NCI-H460 (cell line): ENCODE measurements around the gene ACSL4. TPM values are rescaled to one million over a fixed set of nuclear protein-coding genes. Genes with fewer than 3 reads are reported as not detected.
"Not testable (repeated sequence)": the region's sequence is repeated elsewhere in the genome, so short reads cannot be mapped to it uniquely, and the experiment has no call there.

Source experiments
- DNase-seq: peaks from one replicate; pipeline ENCODE4 v3.0.0-alpha.2; 2016; ENCODE audit warnings: low read depth; ENCODE audit errors: extremely low read depth
- total RNA-seq: library from RNA; depleted of rRNA; stranded (reverse); fragments of >200 nt; shearing (Covaris generic); gene quantifications from 2 replicates; pipeline ENCODE4 v1.2.3, GENCODE V29; 2014

ACSL4 gene
- total RNA-seq, 1 experiment from 2014 or later, result 64.4 TPM

- DNase-seq, result no peak
These were observed 53.2 kb downstream of the ACSL4 start for GRCh38 chrX:109679820-109680219.

DNA sequence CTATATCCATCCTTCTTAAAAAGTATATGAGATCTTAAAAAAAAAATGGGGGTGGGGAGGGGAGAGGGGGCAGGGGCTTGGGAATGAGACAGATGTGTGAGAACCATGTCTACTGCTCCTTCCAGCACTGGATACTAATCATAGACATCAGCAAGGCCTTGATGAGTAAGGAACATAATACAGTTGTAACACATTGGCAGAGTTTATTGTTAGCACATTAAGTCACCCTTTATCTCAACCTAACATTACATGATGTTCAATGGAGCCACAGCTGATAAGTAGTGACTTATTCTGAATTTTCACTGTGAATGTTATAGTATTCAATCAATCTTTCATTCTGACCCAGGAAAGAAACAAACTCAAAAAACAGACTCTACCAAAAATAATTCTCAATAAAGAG is 60.8 kb downstream of the ACSL4 start:
- no peak for DNase-seq

DNA sequence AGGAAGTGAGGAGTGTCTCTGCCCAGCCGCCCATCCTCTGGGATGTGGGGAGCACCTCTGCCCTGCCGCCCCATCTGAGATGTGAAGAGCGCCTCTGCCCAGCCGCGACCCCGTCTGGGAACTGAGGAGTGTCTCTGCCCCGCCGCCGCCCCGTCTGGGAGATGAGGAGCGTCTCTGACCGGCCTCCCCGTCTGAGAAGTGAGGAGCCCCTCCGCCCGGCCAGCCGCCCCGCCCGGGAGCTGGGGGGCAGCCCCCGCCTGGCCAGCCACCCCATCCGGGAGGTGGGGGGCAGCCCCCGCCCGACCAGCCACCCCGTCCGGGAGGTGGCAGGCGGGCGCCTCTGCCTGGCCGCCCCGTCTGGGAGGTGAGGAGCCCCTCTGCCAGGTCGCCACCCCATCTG is 61.9 kb downstream of the ACSL4 start:
- not testable (repeated sequence) for DNase-seq

DNA sequence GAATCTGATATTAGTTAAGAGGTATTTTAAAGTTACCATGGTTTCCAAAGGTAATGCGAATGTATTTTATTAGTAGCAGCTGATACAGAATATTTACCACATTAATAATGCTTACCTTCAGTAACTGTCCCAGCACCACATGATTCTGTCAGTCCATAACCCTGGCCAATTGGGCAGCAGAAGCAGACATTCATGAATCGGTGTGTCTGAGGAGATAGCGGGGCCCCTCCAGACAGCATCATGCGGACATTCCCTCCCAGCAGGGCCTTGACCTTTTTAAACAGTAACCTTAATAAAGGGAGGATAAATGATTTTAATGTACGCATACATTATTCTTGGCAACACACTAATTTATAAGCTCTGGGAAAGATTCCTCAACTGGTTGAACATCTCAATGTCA is 65.1 kb downstream of the ACSL4 start:
- no peak for DNase-seq

- no peak for DNase-seq
These were observed 72.5 kb downstream of the ACSL4 start for GRCh38 chrX:109660435-109661143.

- no peak for DNase-seq
These were observed 74.7 kb downstream of the ACSL4 start for GRCh38 chrX:109658391-109658790.

DNA sequence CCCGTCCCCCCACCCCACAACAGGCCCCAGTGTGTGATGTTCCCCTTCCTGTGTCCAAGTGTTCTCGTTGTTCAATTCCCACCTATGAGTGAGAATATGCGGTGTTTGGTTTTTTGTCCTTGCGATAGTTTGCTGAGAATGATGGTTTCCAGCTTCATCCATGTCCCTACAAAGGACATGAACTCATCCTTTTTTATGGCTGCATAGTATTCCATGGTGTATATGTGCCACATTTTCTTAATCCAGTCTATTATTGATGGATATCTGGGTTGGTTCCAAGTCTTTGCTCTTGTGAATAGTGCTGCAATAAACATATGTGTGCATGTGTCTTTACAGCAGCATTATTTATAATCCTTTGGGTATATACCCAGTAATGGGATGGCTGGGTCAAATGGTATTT is 75.7 kb downstream of the ACSL4 start:
- not testable (repeated sequence) for DNase-seq

DNA sequence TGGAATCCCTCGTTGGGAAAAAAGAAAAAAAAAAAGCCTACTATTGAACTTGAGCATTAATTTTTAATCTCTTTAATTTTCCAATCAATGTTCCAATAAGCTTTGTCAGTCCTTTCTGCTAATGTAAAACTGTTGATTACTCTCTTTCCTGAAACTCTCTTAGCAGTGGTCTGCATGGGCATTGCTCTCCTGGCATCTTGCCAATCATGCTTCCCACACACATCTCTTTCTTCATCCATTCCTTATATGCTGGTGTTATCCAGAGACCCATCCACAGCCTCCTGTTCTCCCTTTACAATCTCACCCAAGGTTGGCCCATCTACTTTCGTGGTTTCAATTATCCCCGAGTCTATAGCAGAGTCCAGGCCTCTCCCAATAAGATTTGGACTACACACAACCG is 76.3 kb downstream of the ACSL4 start:
- no peak for DNase-seq

- DNase-seq, result no peak
These were observed 77.4 kb downstream of the ACSL4 start for GRCh38 chrX:109655502-109656201.

DNA sequence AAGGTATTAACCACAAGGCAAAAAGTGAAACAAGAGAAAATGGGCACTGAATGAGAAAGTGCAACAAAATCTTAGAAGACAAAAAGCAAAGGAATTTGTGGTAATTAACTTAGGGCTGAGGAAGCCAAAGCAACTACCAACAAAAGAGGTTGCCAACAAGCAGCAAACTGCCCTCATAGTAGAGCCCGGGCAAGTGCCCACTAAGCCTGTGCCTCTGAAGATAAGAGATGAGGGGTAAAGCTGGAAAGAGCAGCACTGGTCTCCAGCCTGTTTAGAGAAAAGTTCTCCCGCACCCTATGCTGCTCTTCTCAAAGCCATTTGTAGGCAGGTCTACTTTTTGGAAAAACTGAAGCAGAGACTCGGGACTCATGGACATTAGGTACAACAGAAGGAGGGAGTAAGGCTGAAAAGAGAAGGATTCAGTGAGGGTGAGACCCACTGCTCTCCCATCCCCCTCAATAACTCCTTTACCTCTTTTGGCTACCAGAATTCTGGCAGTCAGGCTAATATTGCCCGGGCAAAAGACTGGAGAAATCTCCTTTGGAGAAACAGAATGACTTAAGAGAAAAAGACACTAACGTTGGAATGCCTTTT is 78.4 kb downstream of the ACSL4 start:
- no peak for DNase-seq

DNA sequence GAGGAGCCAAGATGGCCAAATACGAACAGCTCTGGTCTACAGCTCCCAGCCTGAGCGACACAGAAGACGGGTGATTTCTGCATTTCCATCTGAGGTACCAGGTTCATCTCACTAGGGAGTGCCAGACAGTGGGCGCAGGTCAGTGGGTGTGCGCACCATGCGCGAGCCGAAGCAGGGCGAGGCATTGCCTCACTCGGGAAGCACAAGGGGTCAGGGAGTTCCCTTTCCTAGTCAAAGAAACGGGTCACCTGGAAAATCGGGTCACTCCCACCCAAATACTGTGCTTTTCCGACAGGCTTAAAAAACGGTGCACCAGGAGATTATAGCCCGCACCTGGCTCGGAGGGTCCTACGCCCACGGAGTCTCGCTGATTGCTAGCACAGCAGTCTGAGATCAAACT is 88.4 kb downstream of the ACSL4 start:
- not testable (repeated sequence) for DNase-seq

GRCh38 chrX:109643687-109644086 is 89.4 kb downstream of the ACSL4 start:
- no peak for DNase-seq

- DNase-seq, result no peak
These were observed 94.9 kb downstream of the ACSL4 start for GRCh38 chrX:109638158-109638557.

- DNase-seq, result not testable (repeated sequence)
These were observed 95.6 kb downstream of the ACSL4 start for GRCh38 chrX:109637477-109637876.

- DNase-seq, result peak; percentile 14
These were observed 97.9 kb downstream of the ACSL4 start for GRCh38 chrX:109635146-109635545.

GRCh38 chrX:109632906-109633504 is 100.1 kb downstream of the ACSL4 start:
- DNase-seq, result peak; percentile 17

- DNase-seq, result no peak
These were observed 103.7 kb downstream of the ACSL4 start for GRCh38 chrX:109629310-109629709.

DNA sequence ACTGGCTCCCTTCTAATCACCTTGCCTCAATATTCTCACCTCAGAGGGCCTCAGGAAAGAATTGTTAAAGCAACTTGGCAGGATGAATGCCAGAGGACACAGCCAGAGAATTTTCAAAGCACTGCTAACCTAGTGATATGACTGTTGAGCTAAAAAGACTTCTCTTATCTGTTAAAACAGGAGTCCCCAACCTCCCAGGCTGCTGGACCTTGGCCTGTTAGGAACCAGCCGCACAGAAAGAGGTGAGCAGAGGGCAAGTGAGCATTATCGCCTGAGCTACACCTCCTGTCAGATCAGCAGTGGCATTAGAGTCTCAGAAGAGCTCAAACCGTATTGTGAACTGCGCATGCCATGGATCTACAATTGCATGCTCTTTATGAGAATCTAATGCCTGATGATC is 106.4 kb downstream of the ACSL4 start:
- no peak for DNase-seq

GRCh38 chrX:109624641-109625616 is 108.1 kb downstream of the ACSL4 start, which contains the start of gene KCNE5:
TSS of gene KCNE5 (minus strand) at chrX:109625172. CDS start at chrX:109625020, 152 bp downstream.
- no peak for DNase-seq

- DNase-seq, result no peak
These were observed 109.1 kb downstream of the ACSL4 start for GRCh38 chrX:109623997-109624396.
